H1 (cell line): ENCODE data around the gene GNAQ.

Experiments used
- BRCA1 ChIP-seq: IDR thresholded peaks from 2 replicates; pipeline ENCODE4 v1.6.1; 2012; ENCODE audit warnings: low read depth, low read length, improper control_type of control experiment
- EP300 ChIP-seq, 2 experiments: IDR thresholded peaks; 1 replicate in 1 of 2; 2 replicates in 1 of 2; pipeline ENCODE4 v1.6.1; 2011 to 2012; ENCODE audit warnings: low read depth in 2 of 2, low read length in 2 of 2, mild to moderate bottlenecking in 2 of 2, borderline replicate concordance in 1 of 2, inconsistent platforms in 1 of 2, moderate library complexity in 1 of 2
- EZH2 ChIP-seq: fragments of 200-600 bp; sonication (generic); IDR thresholded peaks from 2 replicates; pipeline ENCODE4 v1.7.1; 2012; ENCODE audit warnings: low read depth, mild to moderate bottlenecking, moderate library complexity, low read length, inconsistent platforms; ENCODE audit not compliant: severe bottlenecking
- GABPA ChIP-seq: IDR thresholded peaks from 2 replicates; pipeline ENCODE4 v1.6.1; 2011; ENCODE audit warnings: mild to moderate bottlenecking, low read length, moderate library complexity, borderline replicate concordance; ENCODE audit not compliant: insufficient read depth
- MAFK ChIP-seq: IDR thresholded peaks from 2 replicates; pipeline ENCODE4 v1.6.1; 2012; ENCODE audit warnings: low read depth, mild to moderate bottlenecking, improper control_type of control experiment, low read length
- RAD21 ChIP-seq, 2 experiments: IDR thresholded peaks in 1 of 2; conservative IDR thresholded peaks in 1 of 2; 2 replicates each; pipeline ENCODE4 v1.6.1; 2011; ENCODE audit warnings: low read depth in 2 of 2, low read length in 2 of 2, improper control_type of control experiment in 1 of 2, inconsistent platforms in 1 of 2, mild to moderate bottlenecking in 1 of 2, moderate library complexity in 1 of 2
- RFX5 ChIP-seq: IDR thresholded peaks from 2 replicates; pipeline ENCODE4 v1.6.1; 2011; ENCODE audit warnings: low read depth, low read length, improper control_type of control experiment, borderline replicate concordance
- SAP30 ChIP-seq: fragments of 300-600 bp; sonication (generic); IDR thresholded peaks from 2 replicates; pipeline ENCODE4 v1.7.1; 2012; ENCODE audit warnings: low read length, moderate library complexity, mild to moderate bottlenecking, inconsistent platforms; ENCODE audit not compliant: insufficient read depth, insufficient replicate concordance
- TF ChIP-seq, protein P1 (sequence below), 3 experiments: IDR thresholded peaks; 1 replicate in 2 of 3; 2 replicates in 1 of 3; pipeline versions ENCODE4 v1.5.1 to v1.6.1; 2011; ENCODE audit warnings: low read length in 3 of 3, mild to moderate bottlenecking in 3 of 3, inconsistent platforms in 2 of 3, low read depth in 1 of 3, moderate library complexity in 1 of 3; ENCODE audit not compliant: insufficient read depth in 1 of 3; ENCODE audit errors: control extremely low read depth in 1 of 3
- TF ChIP-seq, protein P2 (sequence below): IDR thresholded peaks from 2 replicates; pipeline ENCODE4 v1.6.1; 2012; ENCODE audit warnings: inconsistent platforms

- no peak for TF ChIP-seq MAFK
- TF ChIP-seq, protein P1, sequence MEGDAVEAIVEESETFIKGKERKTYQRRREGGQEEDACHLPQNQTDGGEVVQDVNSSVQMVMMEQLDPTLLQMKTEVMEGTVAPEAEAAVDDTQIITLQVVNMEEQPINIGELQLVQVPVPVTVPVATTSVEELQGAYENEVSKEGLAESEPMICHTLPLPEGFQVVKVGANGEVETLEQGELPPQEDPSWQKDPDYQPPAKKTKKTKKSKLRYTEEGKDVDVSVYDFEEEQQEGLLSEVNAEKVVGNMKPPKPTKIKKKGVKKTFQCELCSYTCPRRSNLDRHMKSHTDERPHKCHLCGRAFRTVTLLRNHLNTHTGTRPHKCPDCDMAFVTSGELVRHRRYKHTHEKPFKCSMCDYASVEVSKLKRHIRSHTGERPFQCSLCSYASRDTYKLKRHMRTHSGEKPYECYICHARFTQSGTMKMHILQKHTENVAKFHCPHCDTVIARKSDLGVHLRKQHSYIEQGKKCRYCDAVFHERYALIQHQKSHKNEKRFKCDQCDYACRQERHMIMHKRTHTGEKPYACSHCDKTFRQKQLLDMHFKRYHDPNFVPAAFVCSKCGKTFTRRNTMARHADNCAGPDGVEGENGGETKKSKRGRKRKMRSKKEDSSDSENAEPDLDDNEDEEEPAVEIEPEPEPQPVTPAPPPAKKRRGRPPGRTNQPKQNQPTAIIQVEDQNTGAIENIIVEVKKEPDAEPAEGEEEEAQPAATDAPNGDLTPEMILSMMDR (IDR thresholded peaks at IDR 0.05; ENCODE audit: control extremely low read depth in 1 of 3, insufficient read depth in 1 of 3, low read depth in 1 of 3, low read length in 3 of 3): no peak
- TF ChIP-seq EZH2: no peak
- no peak for TF ChIP-seq EP300 (IDR thresholded peaks at IDR 0.05; ENCODE audit: borderline replicate concordance in 1 of 2, low read depth in 2 of 2, low read length in 2 of 2)
- TF ChIP-seq, protein P2, sequence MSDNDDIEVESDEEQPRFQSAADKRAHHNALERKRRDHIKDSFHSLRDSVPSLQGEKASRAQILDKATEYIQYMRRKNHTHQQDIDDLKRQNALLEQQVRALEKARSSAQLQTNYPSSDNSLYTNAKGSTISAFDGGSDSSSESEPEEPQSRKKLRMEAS: no peak
- no peak for TF ChIP-seq SAP30
- TF ChIP-seq RAD21 (IDR thresholded peaks at IDR 0.05 in 1 of 2, conservative IDR thresholded peaks at IDR 0.05 in 1 of 2; ENCODE audit: low read depth in 2 of 2, low read length in 2 of 2): no peak
- no peak for TF ChIP-seq RFX5
- no peak for TF ChIP-seq GABPA
- no peak for TF ChIP-seq BRCA1
These were observed 148.5 kb downstream of the GNAQ start for GRCh38 chr9:77883133-77883532.
